HCT116 (cell line): ENCODE results near the gene PTGIS. TPM values are rescaled to one million over a fixed set of nuclear protein-coding genes. Genes with fewer than 3 reads are reported as not detected.

Experiments
- ATAC-seq: fragments of 200-7000 bp; cut with Tn5 transposase; 2 replicates; pipeline ENCODE4 v1.9.1; 2020; ENCODE audit warnings: mild to moderate bottlenecking, moderate library complexity
- BruUV-seq: library from RNA; stranded (reverse); fragments of 400-500 nt; replicated peaks from 2 replicates; lab custom pipeline; 2021; lab: Mats Ljungman, UMichigan
- CTCF ChIA-PET: fragments of 300-600 bp; sonication (Branson Sonifier 250); formaldehyde crosslinking; loops from one replicate; lab custom pipeline; 2021; ENCODE audit warnings: antibody characterized with exemption; lab: Charles Lee
- POLR2A ChIA-PET: fragments of 300-600, 350-600 bp; sonication (Branson Sonifier 250); formaldehyde crosslinking; loops from one replicate; lab custom pipeline; 2021; ENCODE audit warnings: antibody characterized with exemption; lab: Charles Lee
- RAD21 ChIA-PET, 2 experiments: fragments of 300-600 bp; sonication (Branson Sonifier 250); formaldehyde crosslinking; loops; one replicate each; lab custom pipeline; 2023; ENCODE audit warnings: low total read pairs in 2 of 2; ENCODE audit not compliant: uncharacterized antibody in 2 of 2, unreplicated experiment in 2 of 2, low non-redundant PET in 1 of 2; lab: Charles Lee
- DNase-seq: peaks from one replicate; pipeline ENCODE4 v3.0.0-alpha.2; 2010; ENCODE audit warnings: low read depth, low spot score
- H2AFZ ChIP-seq: fragments of 200-600 bp; shearing (Covaris generic), sonication (generic); 2 replicates; pipeline ENCODE4 v1.6.1; 2017; ENCODE audit warnings: low read depth, mixed run types, mixed read lengths, antibody characterized with exemption, low read length; ENCODE audit not compliant: poor library complexity, severe bottlenecking
- H3K27ac ChIP-seq: 2 replicates; pipeline ENCODE4 v1.5.1; 2012; ENCODE audit warnings: low read depth, low read length
- H3K27me3 ChIP-seq: fragments of 200-600 bp; sonication (generic); 2 replicates; pipeline ENCODE4 v1.6.1; 2016; ENCODE audit warnings: mixed run types, low read length, mixed read lengths; ENCODE audit not compliant: insufficient read depth
- H3K36me3 ChIP-seq, 2 experiments: fragments of 200-500 bp in 1 of 2; fragments of 200-600 bp in 1 of 2; sonication (Bioruptor generic) in 1 of 2; sonication (generic) in 1 of 2; 2 replicates each; pipeline versions ENCODE4 v1.5.1 to v1.6.1; 2014 to 2016; ENCODE audit warnings: low read length in 2 of 2, inconsistent platforms in 1 of 2, mixed read lengths in 1 of 2, mixed run types in 1 of 2; ENCODE audit not compliant: insufficient read depth in 2 of 2, control insufficient read depth in 1 of 2
- H3K4me1 ChIP-seq, 2 experiments: fragments of 200-600 bp in 1 of 2; sonication (generic) in 1 of 2; 2 replicates each; pipeline versions ENCODE4 v1.5.1 to v1.6.1; 2012 to 2017; ENCODE audit warnings: low read length in 2 of 2, inconsistent platforms in 1 of 2, mild to moderate bottlenecking in 1 of 2, mixed read lengths in 1 of 2, mixed run types in 1 of 2, moderate library complexity in 1 of 2; ENCODE audit not compliant: insufficient read depth in 2 of 2, control insufficient read depth in 1 of 2
- H3K4me2 ChIP-seq: fragments of 200-600 bp; sonication (generic); 2 replicates; pipeline ENCODE4 v1.6.1; 2017; ENCODE audit warnings: mixed run types, low read length, mixed read lengths
- H3K4me3 ChIP-seq, 2 experiments: fragments of 200-600 bp in 1 of 2; sonication (generic) in 1 of 2; replicated peaks in 1 of 2; 2 replicates each; pipeline ENCODE4 v1.5.1; 2011 to 2016; ENCODE audit warnings: low read length in 2 of 2, control low read depth in 1 of 2, low read depth in 1 of 2, mild to moderate bottlenecking in 1 of 2, mixed read lengths in 1 of 2, mixed run types in 1 of 2
- H3K79me2 ChIP-seq: fragments of 200-600 bp; sonication (generic); 2 replicates; pipeline ENCODE4 v1.6.1; 2017; ENCODE audit warnings: mild to moderate bottlenecking, mixed run types, low read length, moderate library complexity, mixed read lengths; ENCODE audit not compliant: insufficient read depth
- H3K9ac ChIP-seq: fragments of 200-600 bp; sonication (generic); 2 replicates; pipeline ENCODE4 v1.6.1; 2016; ENCODE audit warnings: low read length, mixed read lengths
- H3K9me2 ChIP-seq: fragments of 200-600 bp; sonication (generic), shearing (Covaris generic); 2 replicates; pipeline ENCODE4 v1.6.1; 2017; ENCODE audit warnings: mixed run types, mild to moderate bottlenecking, moderate library complexity; ENCODE audit not compliant: insufficient read depth
- H3K9me3 ChIP-seq, 2 experiments: fragments of 200-500 bp in 1 of 2; fragments of 200-600 bp in 1 of 2; sonication (Bioruptor generic) in 1 of 2; sonication (generic) in 1 of 2; 2 replicates each; pipeline ENCODE4 v1.6.1; 2014 to 2017; ENCODE audit warnings: low read length in 2 of 2, mixed read lengths in 2 of 2, inconsistent platforms in 1 of 2, low read depth in 1 of 2, mild to moderate bottlenecking in 1 of 2, mixed run types in 1 of 2, moderate library complexity in 1 of 2; ENCODE audit not compliant: control insufficient read depth in 1 of 2, insufficient read depth in 1 of 2
- H4K20me1 ChIP-seq: fragments of 200-600 bp; sonication (generic), shearing (Covaris generic); 2 replicates; pipeline ENCODE4 v1.6.1; 2017; ENCODE audit warnings: mixed run types, mild to moderate bottlenecking, moderate library complexity; ENCODE audit not compliant: insufficient read depth
- CEBPB ChIP-seq: IDR thresholded peaks from 2 replicates; pipeline ENCODE4 v1.6.1; 2012; ENCODE audit warnings: low read depth
- EZH2phosphoT487 ChIP-seq: fragments of 200-600 bp; IDR thresholded peaks from 2 replicates; pipeline ENCODE4 v1.6.1; 2018; ENCODE audit warnings: antibody characterized with exemption, borderline replicate concordance
- JUND ChIP-seq: IDR thresholded peaks from 2 replicates; pipeline ENCODE4 v1.6.1; 2012
- POLR2A ChIP-seq: IDR thresholded peaks from 2 replicates; pipeline ENCODE4 v1.7.0; 2011; ENCODE audit warnings: borderline replicate concordance; ENCODE audit not compliant: insufficient read depth, insufficient read length; ENCODE audit errors: extremely low read depth
- POLR2AphosphoS5 ChIP-seq: IDR thresholded peaks from 2 replicates; pipeline ENCODE4 v1.6.1; 2011; ENCODE audit warnings: mild to moderate bottlenecking, low read depth, low read length, moderate library complexity
- SIN3A ChIP-seq: IDR thresholded peaks from 2 replicates; pipeline ENCODE4 v1.6.1; 2012; ENCODE audit warnings: low read depth
- SP1 ChIP-seq: IDR thresholded peaks from 2 replicates; pipeline ENCODE4 v1.6.1; 2012; ENCODE audit warnings: low read depth
- TCF7L2 ChIP-seq: IDR thresholded peaks from 2 replicates; pipeline ENCODE4 v1.7.0; 2011; ENCODE audit warnings: borderline replicate concordance, inconsistent platforms; ENCODE audit not compliant: insufficient read depth, insufficient read length; ENCODE audit errors: extremely low read depth
- YY1 ChIP-seq: IDR thresholded peaks from 2 replicates; pipeline ENCODE4 v1.6.1; 2011; ENCODE audit warnings: low read length, low read depth, moderate library complexity, mild to moderate bottlenecking; ENCODE audit not compliant: insufficient replicate concordance; ENCODE audit errors: extremely low read depth
- intact Hi-C: fragments of 100-400 bp; cut with micrococcal nuclease; formaldehyde crosslinking; loops from 2 replicates; pipeline ENCODE4 v1.10.0; 2022
- total RNA-seq: library from RNA; stranded (reverse); gene quantifications from one replicate; pipeline ENCODE4 v1.2.1, GENCODE V29; 2021; ENCODE audit not compliant: unreplicated experiment
- TF ChIP-seq, protein P1 (sequence below): IDR thresholded peaks from 2 replicates; pipeline ENCODE4 v1.6.1; 2012

The PTGIS gene
- total RNA-seq, 1 experiment from 2014 or later, result 0.25 TPM

DNA sequence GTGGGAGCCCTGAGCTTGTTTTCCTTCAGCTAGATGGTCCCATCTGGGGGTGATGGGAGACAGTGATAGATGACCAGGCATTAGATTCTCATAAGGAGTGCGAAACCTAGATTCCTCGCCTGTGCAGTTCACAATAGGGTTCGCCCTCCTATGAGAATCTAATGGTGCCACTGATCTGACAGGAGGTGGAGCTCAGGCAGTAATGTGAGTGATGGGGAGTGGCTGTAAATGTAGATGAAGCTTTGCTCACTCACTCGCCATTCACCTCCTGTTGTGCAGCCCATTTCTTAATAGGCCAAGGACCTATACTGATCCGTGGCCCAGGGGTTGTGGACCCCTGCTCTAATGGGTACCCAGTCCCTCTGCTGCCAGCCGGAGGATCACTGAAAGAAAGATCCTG is 64.8 kb downstream of the PTGIS start:
- no peak overlapping the region for H2AFZ ChIP-seq
- no peak overlapping the region for H3K27ac ChIP-seq
- H3K36me3 ChIP-seq, result no peaks in the 10 kb centered on the region
- no peak for DNase-seq
- H3K4me2 ChIP-seq, result no peak overlapping the region
- no peaks in the 10 kb centered on the region for H3K9me3 ChIP-seq
- no peak overlapping the region for H3K9ac ChIP-seq
- RAD21 ChIA-PET, result no interaction called here
- H4K20me1 ChIP-seq, result no peaks in the 10 kb centered on the region
- intact Hi-C loops, result no loop called here
- no TSS peak for BruUV-seq
- no peak overlapping the region for H3K4me3 ChIP-seq
- POLR2A ChIA-PET, result no interaction called here
- H3K9me2 ChIP-seq, result no peaks in the 10 kb centered on the region
- CTCF ChIA-PET, result interaction anchor here (1.0 kb wide), 1 partner anchor 19 kb away, joined by 4 read pairs; no protein-coding TSS in a partner anchor
- H3K4me1 ChIP-seq, result peaks cover 0 to 5% of the 10 kb centered on the region in 2 experiments; a peak in 1 of 4 replicates
- no peak for TF ChIP-seq TCF7L2
- no peak for TF ChIP-seq CEBPB
- TF ChIP-seq, protein P1, sequence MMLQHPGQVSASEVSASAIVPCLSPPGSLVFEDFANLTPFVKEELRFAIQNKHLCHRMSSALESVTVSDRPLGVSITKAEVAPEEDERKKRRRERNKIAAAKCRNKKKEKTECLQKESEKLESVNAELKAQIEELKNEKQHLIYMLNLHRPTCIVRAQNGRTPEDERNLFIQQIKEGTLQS, result no peak
- no peak for TF ChIP-seq EZH2phosphoT487
- TF ChIP-seq SIN3A, result no peak
- no peak for TF ChIP-seq YY1
- TF ChIP-seq POLR2A, result no peak
- TF ChIP-seq JUND, result no peak
- H3K79me2 ChIP-seq, result no peaks in the 10 kb centered on the region
- no peak for ATAC-seq
- H3K27me3 ChIP-seq, result 0 out of 2 replicates have a peak, but pooled peaks cover 3% of the 10 kb centered on the region

DNA sequence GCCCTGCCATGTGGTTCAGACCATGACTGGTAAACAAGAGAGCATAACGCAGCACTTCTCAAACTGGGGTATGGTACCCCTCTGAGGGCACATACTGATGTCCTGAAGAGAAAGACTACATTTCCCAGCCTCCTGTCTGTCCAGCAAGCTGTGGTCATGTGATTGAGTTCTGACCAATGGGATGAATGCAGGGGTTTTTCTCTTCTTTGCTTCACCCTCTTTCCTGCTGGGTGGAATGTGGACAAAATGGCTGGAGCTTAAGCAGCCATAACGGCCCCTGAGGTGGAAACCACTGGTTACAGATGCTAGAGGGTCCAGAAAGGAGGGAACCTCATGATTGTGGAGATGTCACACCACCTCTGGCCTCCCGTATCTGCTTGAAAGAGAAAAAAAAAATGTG is 66.0 kb downstream of the PTGIS start:
- Histone ChIP-seq H3K79me2 (no peaks in the 10 kb centered on the region), H3K36me3 (no peaks in the 10 kb centered on the region), H3K9me2 (no peaks in the 10 kb centered on the region), H3K27me3 (0 out of 2 replicates have a peak, but pooled peaks cover under 1% of the 10 kb centered on the region), H3K4me2 (peak overlapping the region; percentile 37), H3K9me3 (no peaks in the 10 kb centered on the region), H3K9ac (no peak overlapping the region), H3K4me1 (peaks cover 0 to 5% of the 10 kb centered on the region in 2 experiments; a peak in 1 of 4 replicates), H4K20me1 (no peaks in the 10 kb centered on the region), H3K27ac (no peak overlapping the region), H2AFZ (peak overlapping the region; percentile 80), H3K4me3 (no peak overlapping the region)
- no TSS peak for BruUV-seq
- POLR2A ChIA-PET, result interaction anchor here (0.9 to 1.1 kb wide), 2 partner anchors 8 to 15 kb away, joined by 3 read pairs; no protein-coding TSS in a partner anchor
- CTCF ChIA-PET, result interaction anchor here (1.2 to 1.7 kb wide), 3 partner anchors 17 to 40 kb away, joined by 3 to 5 read pairs (median 3); no protein-coding TSS in a partner anchor
- intact Hi-C loops, result no loop called here
- RAD21 ChIA-PET, result no interaction called here
- DNase-seq, result peak; percentile 85
- peak; percentile 98 for ATAC-seq
- TF ChIP-seq YY1 (peak; percentile 83), POLR2AphosphoS5 (0 out of 2 replicates have a peak, but pooled peaks have one; percentile 24), EZH2phosphoT487 (no peak), SP1 (peak; percentile 46; the same call in 1 of the 2 replicates)
